ENCODE results near the gene PRH1.

Gene PRH1

GRCh38 chr12:10842862-10843261, 41.2 kb downstream of the PRH1 start:
- DNase-seq, result no peak

- no peak for DNase-seq
These were observed 45.6 kb downstream of the PRH1 start for GRCh38 chr12:10838461-10838860.
